HG02678 (cell line): ENCODE data around the gene COA7.

Source experiments
- ATAC-seq: cut with Tn5 transposase; IDR thresholded peaks from one replicate; pipeline ENCODE4 v1.9.1; 2021; ENCODE audit warnings: mild to moderate bottlenecking, moderate library complexity; ENCODE audit not compliant: unreplicated experiment

The COA7 gene

GRCh38 chr1:52637946-52638345 lies 60.2 kb downstream of the COA7 start:
- no peak for ATAC-seq

- ATAC-seq = peak; percentile 79
These were observed 61.1 kb downstream of the COA7 start for GRCh38 chr1:52636721-52637695.

- no peak for ATAC-seq
These were observed 62.6 kb downstream of the COA7 start for GRCh38 chr1:52635321-52636089.
